Fibroblast of upper back skin (primary cell): ENCODE data around the gene CBLN3.
"Not testable (repeated sequence)": the region's sequence is repeated elsewhere in the genome, so short reads cannot be mapped to it uniquely, and the experiment has no call there.

Source experiments
- DNase-seq: peaks from one replicate; pipeline ENCODE4 v3.0.0-alpha.2; 2013

CBLN3 gene

GRCh38 chr14:24429395-24430142 is at the start of gene CBLN3, which contains the start of gene KHNYN:
Gene CBLN3 (minus strand): TSS chr14:24429668. CDS start chr14:24429054, 614 bp downstream.
Gene KHNYN (plus strand): TSS chr14:24429954. CDS start chr14:24430731, 777 bp downstream.
- DNase-seq: peak; percentile 94

GRCh38 chr14:24475261-24475660 is 45.8 kb upstream of the CBLN3 start:
- no peak for DNase-seq

GRCh38 chr14:24473211-24473610 is 43.7 kb upstream of the CBLN3 start:
- no peak for DNase-seq

- DNase-seq: not testable (repeated sequence)
Measured at GRCh38 chr14:24470450-24470849, 41.0 kb upstream of the CBLN3 start.

GRCh38 chr14:24465805-24466204 is 36.3 kb upstream of the CBLN3 start:
- DNase-seq: no peak

GRCh38 chr14:24465368-24465767 is 35.9 kb upstream of the CBLN3 start:
- DNase-seq: no peak

- DNase-seq: no peak
Measured at GRCh38 chr14:24463884-24464785, 34.7 kb upstream of the CBLN3 start.

- DNase-seq: no peak
Measured at GRCh38 chr14:24463017-24463883, 33.8 kb upstream of the CBLN3 start.

GRCh38 chr14:24461336-24461735 is 31.9 kb upstream of the CBLN3 start:
- no peak for DNase-seq

- no peak for DNase-seq
Measured at GRCh38 chr14:24459331-24459730, 29.9 kb upstream of the CBLN3 start.

GRCh38 chr14:24458736-24459135 is 29.3 kb upstream of the CBLN3 start:
- DNase-seq: no peak

GRCh38 chr14:24456980-24457379 is 27.5 kb upstream of the CBLN3 start:
- DNase-seq: no peak

GRCh38 chr14:24450828-24451227 is 21.4 kb upstream of the CBLN3 start:
- not testable (repeated sequence) for DNase-seq

GRCh38 chr14:24443053-24443665 is 13.7 kb upstream of the CBLN3 start:
- no peak for DNase-seq

GRCh38 chr14:24442240-24443052 is 13.0 kb upstream of the CBLN3 start, which contains the start of gene SDR39U1:
Gene SDR39U1 (minus strand): TSS chr14:24442776. CDS start chr14:24442769, 7 bp downstream.
- peak; percentile 99 for DNase-seq

GRCh38 chr14:24441904-24442239 is 12.4 kb upstream of the CBLN3 start:
- peak; percentile 30 for DNase-seq

GRCh38 chr14:24441485-24441884 is 12.0 kb upstream of the CBLN3 start:
- no peak for DNase-seq

GRCh38 chr14:24440606-24441399 is 11.3 kb upstream of the CBLN3 start:
- no peak for DNase-seq

- DNase-seq: no peak
Measured at GRCh38 chr14:24439830-24440605, 10.6 kb upstream of the CBLN3 start.

- DNase-seq: no peak
Measured at GRCh38 chr14:24439257-24439656, 9.8 kb upstream of the CBLN3 start.
